GM21423 (cell line): ENCODE results near the gene TRAF5.
A peak's percentile ranks its signal among the peaks of the same experiment; 100 is the strongest.

Source experiments
- ATAC-seq: cut with Tn5 transposase; IDR thresholded peaks from one replicate; pipeline ENCODE4 v1.9.1; 2021; ENCODE audit warnings: mild to moderate bottlenecking, moderate library complexity; ENCODE audit not compliant: unreplicated experiment

Gene TRAF5

GRCh38 chr1:211416628-211417323 is 90.1 kb downstream of the TRAF5 start:
- ATAC-seq = peak; percentile 47

GRCh38 chr1:211420389-211420788 is 93.8 kb downstream of the TRAF5 start:
- peak; percentile 31 for ATAC-seq

GRCh38 chr1:211420845-211421454 is 94.3 kb downstream of the TRAF5 start:
- no peak for ATAC-seq

GRCh38 chr1:211424018-211424417 is 97.4 kb downstream of the TRAF5 start:
- no peak for ATAC-seq
